Activated T-cell treated with anti-CD3 and anti-CD28 coated beads for 1 hour (primary cell): Measurements from ENCODE around the gene CDH11.

Source experiments
- DNase-seq: peaks from one replicate; pipeline ENCODE4 v3.0.0-alpha.2; 2020; ENCODE audit warnings: low read depth

The CDH11 gene

DNA sequence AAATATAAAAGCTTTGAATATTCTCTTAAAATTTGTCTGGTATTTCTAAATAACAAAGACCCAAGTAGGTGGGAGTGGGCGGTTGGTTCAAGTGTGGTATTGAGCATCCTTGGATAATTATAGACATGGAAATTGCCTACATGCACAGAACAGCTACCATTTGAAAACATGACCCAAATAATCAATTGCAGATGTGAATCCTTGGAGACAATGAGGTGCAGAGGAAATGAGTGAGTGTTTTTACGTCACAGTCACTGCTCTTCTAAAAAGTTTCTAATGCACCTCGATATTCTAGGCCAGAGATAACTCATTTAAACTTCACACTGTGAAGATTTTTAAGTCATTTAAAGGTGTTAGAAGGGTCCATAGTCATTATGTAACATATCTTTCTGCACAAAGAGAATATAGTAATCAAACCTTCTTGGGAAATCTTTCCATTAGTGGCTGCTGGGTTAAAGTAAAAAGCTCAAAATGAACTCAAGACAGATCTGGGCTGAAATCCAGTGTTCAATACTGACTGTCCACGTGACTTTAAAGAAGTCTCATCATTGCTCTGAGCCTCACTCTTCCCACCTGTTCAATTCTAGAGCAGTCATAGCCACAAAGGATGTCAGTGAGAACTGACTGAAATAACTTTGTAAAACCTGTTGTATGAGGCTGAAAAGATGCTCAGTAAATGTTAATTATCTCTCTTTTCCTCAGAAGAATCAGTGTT, 144.5 kb downstream of the CDH11 start:
- DNase-seq, result no peak

GRCh38 chr16:64975821-64976220, 146.0 kb downstream of the CDH11 start:
- DNase-seq, result no peak

DNA sequence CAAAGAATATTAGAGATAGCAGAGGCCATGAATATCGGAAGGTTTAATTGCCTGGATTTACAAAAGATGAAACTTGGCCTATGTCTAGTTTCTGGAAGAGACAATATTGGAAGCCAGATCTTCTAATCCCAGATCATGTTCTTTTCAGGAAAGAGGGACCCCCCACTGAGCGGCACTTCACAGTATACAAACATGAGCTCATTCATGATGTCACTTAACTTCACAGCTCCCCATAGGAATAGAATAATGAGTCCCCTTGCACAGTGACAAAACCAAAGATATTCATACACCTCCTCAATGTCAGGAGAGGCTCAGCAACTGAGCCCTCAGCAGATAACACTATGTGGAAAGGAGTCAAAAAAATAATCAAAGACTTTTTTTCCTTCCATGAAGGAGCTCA, 147.5 kb downstream of the CDH11 start:
- no peak for DNase-seq

GRCh38 chr16:64973171-64973570, 148.7 kb downstream of the CDH11 start:
- no peak for DNase-seq

DNA sequence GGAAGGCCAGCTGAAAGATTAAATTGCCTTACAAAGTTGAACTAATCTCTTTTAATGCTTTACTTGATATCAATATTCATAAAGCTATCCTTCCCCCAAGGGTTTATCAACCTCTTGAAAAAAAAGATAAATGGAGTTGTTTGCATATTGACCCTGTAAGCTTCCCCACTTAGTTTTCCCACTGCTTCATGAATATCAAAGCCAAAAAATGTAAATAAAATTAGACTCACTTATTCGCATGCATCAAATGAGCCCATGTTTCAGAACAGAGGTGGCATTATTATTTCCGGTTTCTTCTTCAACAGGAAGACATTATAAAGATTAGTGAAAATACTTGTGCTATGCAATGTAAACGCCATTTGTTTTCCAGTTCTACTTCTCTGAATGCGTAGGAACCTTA, 150.7 kb downstream of the CDH11 start:
- DNase-seq, result no peak

DNA sequence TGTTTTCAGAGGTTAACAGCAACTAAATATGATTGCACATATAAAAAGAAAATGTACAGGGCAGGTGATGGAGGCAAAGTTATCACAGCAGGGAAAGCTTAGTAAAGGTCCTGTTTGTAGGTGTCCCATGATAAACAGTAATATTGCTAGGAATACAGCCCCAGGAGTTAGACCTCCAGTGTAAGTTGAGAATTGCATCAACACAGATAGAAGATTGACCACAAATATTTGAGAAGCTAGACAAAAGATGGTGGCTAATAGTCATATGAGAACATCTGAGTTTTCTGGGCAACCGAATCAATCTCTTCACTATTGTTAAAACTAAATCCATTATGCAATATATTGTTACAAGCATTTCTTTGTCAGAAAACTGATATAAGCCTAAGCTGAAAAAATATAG, 152.6 kb downstream of the CDH11 start:
- no peak for DNase-seq

DNA sequence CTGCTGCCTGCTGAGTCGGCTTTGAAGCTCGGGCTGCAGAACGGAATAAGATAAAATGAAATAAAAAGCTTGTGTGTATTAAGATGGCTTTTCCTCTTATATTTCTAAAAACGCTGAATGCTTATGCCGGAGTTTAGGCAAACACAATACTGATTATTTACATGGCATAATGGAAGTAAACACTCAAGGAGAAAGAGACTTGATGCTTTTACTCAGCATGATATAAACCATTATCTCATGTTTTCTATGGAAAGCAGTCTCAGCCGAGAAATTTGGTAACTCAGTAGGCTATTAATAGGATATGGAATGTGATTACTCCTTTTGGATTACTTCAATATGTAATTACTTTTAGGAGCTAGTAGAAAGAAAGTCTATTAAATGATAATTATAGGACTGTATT, 153.3 kb downstream of the CDH11 start:
- no peak for DNase-seq

DNA sequence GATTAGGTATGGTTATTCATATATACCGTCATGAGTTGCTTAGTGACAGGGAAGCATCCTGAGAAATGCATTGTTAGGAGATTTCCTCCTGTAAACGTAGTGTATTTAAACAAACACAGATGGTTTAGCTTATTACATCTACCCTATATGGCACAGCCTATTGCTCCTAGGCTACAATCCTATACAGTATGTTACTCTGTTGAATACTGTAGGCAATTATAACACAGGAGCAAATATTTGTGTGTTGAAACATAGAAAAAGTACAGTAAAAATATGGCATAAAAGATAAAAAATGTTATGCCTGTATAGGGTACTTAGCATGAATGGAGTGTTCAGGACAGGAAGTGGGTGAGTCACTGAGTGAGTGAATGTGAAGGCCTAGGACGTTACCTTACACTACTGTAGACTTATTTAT, 157.7 kb downstream of the CDH11 start:
- no peak for DNase-seq

- DNase-seq, result no peak
Measured at GRCh38 chr16:64962786-64963185, 159.1 kb downstream of the CDH11 start.

DNA sequence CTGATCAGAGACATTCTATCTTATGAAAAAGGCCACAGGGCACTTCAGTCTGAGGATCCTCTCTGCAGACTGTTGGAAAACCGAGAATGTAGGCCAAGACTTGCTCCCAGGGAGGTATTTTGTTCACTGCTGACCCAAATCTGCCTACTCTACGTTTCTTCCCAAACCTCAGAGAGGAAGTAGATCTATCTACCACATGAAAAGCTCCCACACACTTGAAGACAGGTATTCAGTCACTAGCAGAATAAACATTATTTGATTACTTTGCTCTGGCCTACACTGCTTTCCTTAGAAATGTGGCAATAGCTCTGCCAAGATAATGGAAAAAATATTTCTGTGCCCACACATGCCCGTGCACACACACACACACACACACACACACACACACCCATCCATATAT, 164.6 kb downstream of the CDH11 start:
- DNase-seq, result no peak

DNA sequence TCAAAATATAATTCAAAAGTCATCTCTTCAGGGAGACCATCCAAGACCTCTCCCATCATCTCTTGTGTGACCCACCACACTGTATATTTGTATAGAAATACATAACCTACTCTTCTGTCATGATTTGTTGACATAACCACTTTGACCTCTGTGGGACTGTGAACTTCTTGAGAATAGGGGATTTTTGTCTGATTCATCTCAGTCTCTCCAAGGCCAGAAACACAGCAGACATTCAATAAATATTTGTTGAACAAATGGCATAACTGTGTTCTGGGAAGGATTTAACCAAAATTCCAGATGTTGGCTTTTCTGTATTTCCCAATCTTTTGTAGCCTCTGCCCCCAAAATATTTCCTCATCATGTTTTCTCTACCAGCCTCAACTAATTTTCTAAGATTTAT, 169.7 kb downstream of the CDH11 start:
- DNase-seq, result no peak

DNA sequence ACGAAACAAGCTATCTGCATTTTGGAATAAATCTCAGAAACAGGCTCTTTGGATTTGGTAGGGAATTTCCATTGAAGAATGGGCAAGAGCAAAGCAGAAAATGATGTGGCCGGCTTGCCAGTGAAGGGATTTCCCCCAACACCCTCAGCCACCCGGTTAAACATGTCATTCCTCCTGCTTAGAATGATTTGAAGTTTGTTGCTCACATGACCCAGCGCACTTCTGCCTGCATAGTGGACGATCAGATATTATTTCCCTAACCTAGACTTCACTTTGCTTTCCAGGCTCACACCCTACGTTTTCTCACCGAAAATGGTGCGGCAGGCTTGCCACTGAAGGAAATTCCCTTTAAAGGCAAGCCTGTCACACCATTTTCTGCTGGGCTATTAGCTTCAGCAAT, 170.7 kb downstream of the CDH11 start:
- no peak for DNase-seq

DNA sequence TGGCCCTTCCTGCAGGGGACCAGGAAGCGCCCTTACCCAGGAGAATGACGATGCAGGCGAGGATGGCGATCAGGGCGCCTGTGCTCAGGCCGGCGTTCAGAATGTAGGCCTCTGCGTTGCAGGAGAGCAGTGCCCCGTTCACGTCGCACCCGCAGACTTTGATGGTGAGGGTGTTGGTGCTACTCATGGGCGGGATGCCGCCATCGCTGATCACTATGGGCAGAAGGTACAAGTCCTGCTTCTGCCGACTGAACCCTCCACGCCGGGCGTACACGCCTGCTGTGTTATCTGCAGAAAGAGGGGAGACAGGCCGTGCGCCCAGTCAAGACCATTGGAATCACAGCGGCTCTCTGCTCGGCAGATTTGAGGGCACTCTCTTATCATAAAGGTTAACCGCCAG, 171.1 kb downstream of the CDH11 start:
- no peak for DNase-seq

DNA sequence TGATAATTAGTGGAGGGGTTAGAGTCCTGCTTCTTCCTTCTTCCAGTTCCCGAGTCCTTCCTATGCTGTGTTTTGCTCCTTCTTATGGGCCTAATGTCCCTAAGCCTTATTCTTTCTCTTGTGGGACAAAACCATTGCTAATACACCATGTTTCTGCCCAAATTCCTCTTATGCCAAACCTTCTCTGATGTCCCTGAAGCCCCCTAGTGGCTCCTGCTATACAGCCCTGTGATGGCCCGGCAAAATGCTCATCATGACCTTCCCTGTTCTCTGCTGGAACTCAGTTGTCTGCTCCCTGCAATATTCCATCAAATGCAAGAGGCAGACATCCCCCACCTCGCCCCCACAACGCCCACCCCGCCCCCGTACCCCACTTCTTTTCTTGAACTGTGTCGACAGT, 171.6 kb downstream of the CDH11 start:
- no peak for DNase-seq

GRCh38 chr16:64948056-64948455, 173.8 kb downstream of the CDH11 start:
- no peak for DNase-seq

GRCh38 chr16:64947651-64948050, 174.2 kb downstream of the CDH11 start:
- no peak for DNase-seq

DNA sequence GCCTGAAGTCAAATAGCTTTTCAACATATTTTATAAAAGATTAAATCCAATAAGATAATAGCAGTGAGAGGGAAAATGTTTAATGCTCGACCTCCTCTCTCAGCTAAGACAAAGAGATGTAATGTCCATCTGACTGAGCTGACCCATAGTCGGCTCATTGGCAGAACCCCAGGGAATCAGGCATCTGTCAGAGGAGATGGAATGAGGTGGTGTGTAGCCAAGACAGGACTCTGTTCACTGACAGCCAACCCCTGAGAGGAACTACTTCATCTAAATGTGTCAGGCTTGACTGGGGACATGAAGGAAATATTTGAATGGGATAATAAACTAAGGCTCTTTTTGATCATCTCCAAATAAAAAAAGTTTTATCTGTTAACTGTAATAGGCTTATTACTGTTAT, 188.0 kb downstream of the CDH11 start:
- no peak for DNase-seq

GRCh38 chr16:64926476-64926875, 195.4 kb downstream of the CDH11 start:
- no peak for DNase-seq

GRCh38 chr16:64925166-64925565, 196.7 kb downstream of the CDH11 start:
- no peak for DNase-seq

- no peak for DNase-seq
Measured at GRCh38 chr16:64924086-64924485, 197.8 kb downstream of the CDH11 start.

DNA sequence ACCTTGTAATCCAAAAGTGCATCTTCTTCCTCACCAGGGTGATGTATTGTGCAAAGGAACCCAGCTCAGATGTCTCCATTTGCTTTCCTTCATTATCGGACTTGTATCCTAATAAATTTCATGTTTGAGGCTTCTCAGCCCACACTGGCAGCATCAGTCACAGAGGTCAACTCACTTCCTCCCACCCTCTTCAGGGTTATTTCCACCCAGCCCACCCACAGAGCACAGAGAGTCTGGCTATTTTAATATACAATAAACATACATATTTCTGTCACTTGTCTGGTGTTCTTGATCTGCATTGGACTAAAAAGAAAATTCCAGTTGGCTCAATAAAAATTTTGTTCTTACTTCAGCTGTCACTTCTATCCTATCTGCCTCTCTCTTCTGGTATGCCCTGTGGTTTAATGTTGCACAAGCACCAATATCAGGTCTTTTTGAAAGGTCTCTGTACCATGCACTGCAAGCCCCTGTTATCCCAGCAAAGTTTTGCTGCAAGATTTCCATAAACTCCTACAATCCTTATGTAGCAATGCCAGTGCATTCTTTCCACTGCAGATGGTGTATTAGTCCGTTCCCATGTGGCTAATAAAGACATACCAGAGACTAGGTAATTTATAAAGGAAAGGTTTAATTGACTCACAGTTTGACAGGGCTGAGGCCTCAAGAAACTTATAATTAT, 201.8 kb downstream of the CDH11 start:
- DNase-seq, result no peak

- no peak for DNase-seq
Measured at GRCh38 chr16:64919141-64919540, 202.7 kb downstream of the CDH11 start.

DNA sequence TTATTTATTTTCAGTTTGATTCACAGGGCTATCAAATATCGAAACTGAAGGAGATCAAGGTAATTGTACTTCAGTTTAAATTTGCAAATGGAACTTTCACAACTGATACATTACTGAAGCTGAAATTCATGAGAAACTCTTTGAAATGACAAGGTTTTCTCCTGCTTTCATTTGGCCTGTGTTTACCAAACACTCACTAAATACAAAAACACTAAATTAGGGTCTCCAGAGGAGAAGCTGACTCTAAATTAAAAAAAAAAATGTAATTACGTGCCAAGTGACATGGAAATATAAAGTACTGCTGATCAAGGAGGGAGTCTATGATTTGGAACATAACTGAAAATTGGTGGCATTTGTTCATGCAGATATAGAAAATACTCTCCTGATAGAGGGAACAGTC, 205.8 kb downstream of the CDH11 start:
- DNase-seq, result no peak

- no peak for DNase-seq
Measured at GRCh38 chr16:64910356-64910755, 211.5 kb downstream of the CDH11 start.
